AG09309 (cell line): ENCODE data around the gene MBD3L2B.
"Not testable (repeated sequence)": the region's sequence is repeated elsewhere in the genome, so short reads cannot be mapped to it uniquely, and the experiment has no call there.

Experiments
- DNase-seq: peaks from one replicate; pipeline ENCODE4 v3.0.0-alpha.2; 2010; ENCODE audit warnings: low read depth
- H3K4me3 ChIP-seq: 2 replicates; pipeline ENCODE4 v1.5.1; 2011; ENCODE audit warnings: mild to moderate bottlenecking, low read depth, low read length, moderate library complexity; ENCODE audit not compliant: control insufficient read depth
- CTCF ChIP-seq: IDR thresholded peaks from 2 replicates; pipeline ENCODE4 v1.5.1; 2011; ENCODE audit warnings: mild to moderate bottlenecking, low read depth, low read length, inconsistent platforms; ENCODE audit not compliant: insufficient read depth, control insufficient read depth; ENCODE audit errors: missing control alignments

MBD3L2B gene

GRCh38 chr19:7021331-7021730, at the start of gene MBD3L2B:
MBD3L2B (minus strand) TSS chr19:7021431; CDS start chr19:7021397, 34 bp downstream.
- H3K4me3 ChIP-seq, DNase-seq: not testable (repeated sequence)

- TF ChIP-seq CTCF, result no peak
- peak overlapping the region; percentile 100 for H3K4me3 ChIP-seq
- DNase-seq, result no peak
Measured at GRCh38 chr19:7069904-7070226, 48.6 kb upstream of the MBD3L2B start.

- H3K4me3 ChIP-seq, result peak within 1 kb of the TSS; percentile 100
- no peak for TF ChIP-seq CTCF
- peak; percentile 82 for DNase-seq
Measured at GRCh38 chr19:7069042-7069903, 48.0 kb upstream of the MBD3L2B start, which contains the start of gene ZNF557. ZNF557 (plus strand) TSS chr19:7069703; CDS start chr19:7075075, 5,372 bp downstream.

GRCh38 chr19:7068599-7068998, 47.4 kb upstream of the MBD3L2B start:
- H3K4me3 ChIP-seq, result 0 out of 2 replicates have a peak overlapping the region, but pooled peaks have one; percentile 9
- no peak for DNase-seq
- TF ChIP-seq CTCF, result no peak

- peak; percentile 18 for DNase-seq
- no peak for TF ChIP-seq CTCF
- no peak overlapping the region for H3K4me3 ChIP-seq
Measured at GRCh38 chr19:7067716-7068115, 46.5 kb upstream of the MBD3L2B start.

- not testable (repeated sequence) for H3K4me3 ChIP-seq, DNase-seq
- TF ChIP-seq CTCF, result peak; percentile 29
Measured at GRCh38 chr19:7067122-7067521, 45.9 kb upstream of the MBD3L2B start.

- no peak for DNase-seq
- no peak for TF ChIP-seq CTCF
- no peak overlapping the region for H3K4me3 ChIP-seq
Measured at GRCh38 chr19:7063764-7064418, 42.7 kb upstream of the MBD3L2B start.
